Stimulated activated naive CD8-positive, alpha-beta T cell treated with anti-CD3 and anti-CD28 coated beads, Interleukin-15, Interleukin-2, amounts not matched to agents 100 ng/mL and 50 ng/mL, for 24 hours (primary cell): ENCODE measurements around the gene TEX10.

Experiments
- H3K27ac Mint-ChIP-seq: one replicate; pipeline ENCODE4 v1.8.0; 2021; ENCODE audit warnings: mild to moderate bottlenecking, mixed read lengths
- H3K27me3 Mint-ChIP-seq: one replicate; pipeline ENCODE4 v1.8.0; 2021; ENCODE audit warnings: mixed read lengths
- H3K36me3 Mint-ChIP-seq: one replicate; pipeline ENCODE4 v1.8.0; 2021; ENCODE audit warnings: low read depth, mixed read lengths
- H3K4me1 Mint-ChIP-seq: one replicate; pipeline ENCODE4 v1.8.0; 2021; ENCODE audit warnings: low read depth, mixed read lengths
- H3K4me3 Mint-ChIP-seq: one replicate; pipeline ENCODE4 v1.8.0; 2021; ENCODE audit warnings: mild to moderate bottlenecking, mixed read lengths
- H3K9me3 Mint-ChIP-seq: one replicate; pipeline ENCODE4 v1.8.0; 2021; ENCODE audit warnings: mixed read lengths

TEX10 gene

GRCh38 chr9:100309992-100310391 is 42.8 kb downstream of the TEX10 start:
- Mint-ChIP-seq H3K4me3 (no peak overlapping the region), H3K27me3 (no peaks in the 10 kb centered on the region), H3K27ac (no peak overlapping the region), H3K4me1 (peaks cover 16% of the 10 kb centered on the region), H3K9me3 (no peaks in the 10 kb centered on the region), H3K36me3 (peaks cover 88% of the 10 kb centered on the region)

GRCh38 chr9:100308965-100309564 is 43.7 kb downstream of the TEX10 start:
- Mint-ChIP-seq H3K27me3 (no peaks in the 10 kb centered on the region), H3K9me3 (no peaks in the 10 kb centered on the region), H3K4me3 (no peak overlapping the region), H3K27ac (no peak overlapping the region), H3K4me1 (peaks cover 12% of the 10 kb centered on the region), H3K36me3 (peaks cover 89% of the 10 kb centered on the region)

- peaks cover 99% of the 10 kb centered on the region for H3K36me3 Mint-ChIP-seq
- peaks cover 12% of the 10 kb centered on the region for H3K4me1 Mint-ChIP-seq
- H3K9me3 Mint-ChIP-seq = no peaks in the 10 kb centered on the region
- no peak overlapping the region for H3K4me3 Mint-ChIP-seq
- H3K27me3 Mint-ChIP-seq = no peaks in the 10 kb centered on the region
- no peak overlapping the region for H3K27ac Mint-ChIP-seq
These were observed 45.7 kb downstream of the TEX10 start for GRCh38 chr9:100307080-100307479.

GRCh38 chr9:100306283-100306682 is 46.5 kb downstream of the TEX10 start:
- Mint-ChIP-seq H3K9me3 (no peaks in the 10 kb centered on the region), H3K36me3 (peaks cover 99% of the 10 kb centered on the region), H3K27me3 (no peaks in the 10 kb centered on the region), H3K4me3 (no peak overlapping the region), H3K27ac (peak overlapping the region; percentile 12), H3K4me1 (peaks cover 5% of the 10 kb centered on the region)

GRCh38 chr9:100303747-100304146 is 49.0 kb downstream of the TEX10 start:
- Mint-ChIP-seq H3K9me3 (no peaks in the 10 kb centered on the region), H3K4me1 (no peaks in the 10 kb centered on the region), H3K27me3 (no peaks in the 10 kb centered on the region), H3K36me3 (peaks cover 99% of the 10 kb centered on the region), H3K4me3 (no peak overlapping the region), H3K27ac (peak overlapping the region; percentile 68)

- H3K27ac Mint-ChIP-seq = no peak overlapping the region
- no peak overlapping the region for H3K4me3 Mint-ChIP-seq
- H3K27me3 Mint-ChIP-seq = no peaks in the 10 kb centered on the region
- no peaks in the 10 kb centered on the region for H3K4me1 Mint-ChIP-seq
- H3K9me3 Mint-ChIP-seq = no peaks in the 10 kb centered on the region
- peaks cover 84% of the 10 kb centered on the region for H3K36me3 Mint-ChIP-seq
These were observed 54.4 kb downstream of the TEX10 start for GRCh38 chr9:100298378-100298777.

- H3K4me1 Mint-ChIP-seq = no peaks in the 10 kb centered on the region
- no peak overlapping the region for H3K27ac Mint-ChIP-seq
- no peak overlapping the region for H3K4me3 Mint-ChIP-seq
- no peaks in the 10 kb centered on the region for H3K27me3 Mint-ChIP-seq
- H3K36me3 Mint-ChIP-seq = peaks cover 81% of the 10 kb centered on the region
- no peaks in the 10 kb centered on the region for H3K9me3 Mint-ChIP-seq
These were observed 56.3 kb downstream of the TEX10 start for GRCh38 chr9:100296407-100296806.

- Mint-ChIP-seq H3K4me3 (no peak overlapping the region), H3K36me3 (peaks cover 74% of the 10 kb centered on the region), H3K27me3 (no peaks in the 10 kb centered on the region), H3K4me1 (no peaks in the 10 kb centered on the region), H3K27ac (no peak overlapping the region), H3K9me3 (no peaks in the 10 kb centered on the region)
These were observed 57.5 kb downstream of the TEX10 start for GRCh38 chr9:100295240-100295639.

- Mint-ChIP-seq H3K4me3 (no peak overlapping the region), H3K27me3 (no peaks in the 10 kb centered on the region), H3K27ac (no peak overlapping the region), H3K36me3 (peaks cover 74% of the 10 kb centered on the region), H3K4me1 (no peaks in the 10 kb centered on the region), H3K9me3 (no peaks in the 10 kb centered on the region)
These were observed 57.9 kb downstream of the TEX10 start for GRCh38 chr9:100294806-100295205.

- Mint-ChIP-seq H3K36me3 (peaks cover 74% of the 10 kb centered on the region), H3K27ac (no peak overlapping the region), H3K4me1 (no peaks in the 10 kb centered on the region), H3K4me3 (no peak overlapping the region), H3K9me3 (no peaks in the 10 kb centered on the region), H3K27me3 (no peaks in the 10 kb centered on the region)
These were observed 58.4 kb downstream of the TEX10 start for GRCh38 chr9:100294341-100294740.

GRCh38 chr9:100292414-100292813 is 60.3 kb downstream of the TEX10 start:
- Mint-ChIP-seq H3K4me1 (no peaks in the 10 kb centered on the region), H3K4me3 (no peak overlapping the region), H3K27me3 (no peaks in the 10 kb centered on the region), H3K9me3 (peaks cover 6% of the 10 kb centered on the region), H3K36me3 (peaks cover 75% of the 10 kb centered on the region), H3K27ac (no peak overlapping the region)

- Mint-ChIP-seq H3K27me3 (no peaks in the 10 kb centered on the region), H3K9me3 (peaks cover 6% of the 10 kb centered on the region), H3K4me1 (no peaks in the 10 kb centered on the region), H3K27ac (no peak overlapping the region), H3K4me3 (no peak overlapping the region), H3K36me3 (peaks cover 82% of the 10 kb centered on the region)
These were observed 62.0 kb downstream of the TEX10 start for GRCh38 chr9:100290714-100291113.

- H3K27ac Mint-ChIP-seq = no peak overlapping the region
- no peak overlapping the region for H3K4me3 Mint-ChIP-seq
- no peaks in the 10 kb centered on the region for H3K4me1 Mint-ChIP-seq
- peaks cover 13% of the 10 kb centered on the region for H3K9me3 Mint-ChIP-seq
- no peaks in the 10 kb centered on the region for H3K27me3 Mint-ChIP-seq
- H3K36me3 Mint-ChIP-seq = peaks cover 84% of the 10 kb centered on the region
These were observed 65.6 kb downstream of the TEX10 start for GRCh38 chr9:100287186-100287585.

- Mint-ChIP-seq H3K9me3 (peaks cover 13% of the 10 kb centered on the region), H3K27me3 (no peaks in the 10 kb centered on the region), H3K4me1 (no peaks in the 10 kb centered on the region), H3K27ac (no peak overlapping the region), H3K36me3 (peaks cover 79% of the 10 kb centered on the region), H3K4me3 (no peak overlapping the region)
These were observed 66.5 kb downstream of the TEX10 start for GRCh38 chr9:100286257-100286656.

- Mint-ChIP-seq H3K4me3 (no peak overlapping the region), H3K27me3 (no peaks in the 10 kb centered on the region), H3K9me3 (peaks cover 13% of the 10 kb centered on the region), H3K4me1 (no peaks in the 10 kb centered on the region), H3K36me3 (peaks cover 81% of the 10 kb centered on the region), H3K27ac (no peak overlapping the region)
These were observed 67.1 kb downstream of the TEX10 start for GRCh38 chr9:100285601-100286000.

GRCh38 chr9:100285080-100285479 is 67.7 kb downstream of the TEX10 start:
- Mint-ChIP-seq H3K36me3 (peaks cover 80% of the 10 kb centered on the region), H3K27me3 (no peaks in the 10 kb centered on the region), H3K27ac (no peak overlapping the region), H3K4me3 (no peak overlapping the region), H3K4me1 (no peaks in the 10 kb centered on the region), H3K9me3 (peaks cover 13% of the 10 kb centered on the region)
